NB4 (cell line): Measurements from ENCODE around the gene PRRT1B.

Source experiments
- MYC ChIP-seq: IDR thresholded peaks from 2 replicates; pipeline ENCODE4 v1.6.1; 2011; ENCODE audit warnings: low read depth, low read length
- POLR2A ChIP-seq: IDR thresholded peaks from 2 replicates; pipeline ENCODE4 v1.6.1; 2011; ENCODE audit warnings: mild to moderate bottlenecking; ENCODE audit not compliant: insufficient read length; ENCODE audit errors: extremely low read depth
- TF ChIP-seq, protein P1 (sequence below): IDR thresholded peaks from one replicate; pipeline ENCODE4 v1.5.1; 2012; ENCODE audit warnings: low read depth, low read length
- TF ChIP-seq, protein P2 (sequence below): IDR thresholded peaks from 2 replicates; pipeline ENCODE4 v1.6.1; 2011; ENCODE audit warnings: low read depth, low read length

DNA sequence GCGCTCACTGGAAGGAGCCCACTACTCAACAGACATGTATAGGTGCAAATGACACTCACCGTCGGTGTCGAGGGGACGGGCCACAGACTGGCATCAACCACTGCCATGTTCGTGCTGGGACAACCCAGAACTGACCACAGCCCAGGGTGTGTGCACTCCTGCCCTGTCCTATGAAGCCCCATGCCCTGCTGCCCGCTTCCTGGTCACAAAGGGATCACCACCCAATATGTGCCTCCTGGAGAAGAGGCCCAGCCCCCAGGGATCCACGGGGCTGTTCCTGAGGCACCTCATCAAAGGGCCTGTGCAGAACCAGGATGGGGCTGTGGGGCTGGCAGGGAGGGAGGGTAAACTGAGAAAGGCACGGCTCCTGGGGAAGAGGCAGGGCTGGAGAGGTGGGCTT, 43.1 kb downstream of the PRRT1B start:
- no peak for TF ChIP-seq MYC
- TF ChIP-seq, protein P1, sequence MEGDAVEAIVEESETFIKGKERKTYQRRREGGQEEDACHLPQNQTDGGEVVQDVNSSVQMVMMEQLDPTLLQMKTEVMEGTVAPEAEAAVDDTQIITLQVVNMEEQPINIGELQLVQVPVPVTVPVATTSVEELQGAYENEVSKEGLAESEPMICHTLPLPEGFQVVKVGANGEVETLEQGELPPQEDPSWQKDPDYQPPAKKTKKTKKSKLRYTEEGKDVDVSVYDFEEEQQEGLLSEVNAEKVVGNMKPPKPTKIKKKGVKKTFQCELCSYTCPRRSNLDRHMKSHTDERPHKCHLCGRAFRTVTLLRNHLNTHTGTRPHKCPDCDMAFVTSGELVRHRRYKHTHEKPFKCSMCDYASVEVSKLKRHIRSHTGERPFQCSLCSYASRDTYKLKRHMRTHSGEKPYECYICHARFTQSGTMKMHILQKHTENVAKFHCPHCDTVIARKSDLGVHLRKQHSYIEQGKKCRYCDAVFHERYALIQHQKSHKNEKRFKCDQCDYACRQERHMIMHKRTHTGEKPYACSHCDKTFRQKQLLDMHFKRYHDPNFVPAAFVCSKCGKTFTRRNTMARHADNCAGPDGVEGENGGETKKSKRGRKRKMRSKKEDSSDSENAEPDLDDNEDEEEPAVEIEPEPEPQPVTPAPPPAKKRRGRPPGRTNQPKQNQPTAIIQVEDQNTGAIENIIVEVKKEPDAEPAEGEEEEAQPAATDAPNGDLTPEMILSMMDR: no peak
- no peak for TF ChIP-seq POLR2A
- TF ChIP-seq, protein P2, sequence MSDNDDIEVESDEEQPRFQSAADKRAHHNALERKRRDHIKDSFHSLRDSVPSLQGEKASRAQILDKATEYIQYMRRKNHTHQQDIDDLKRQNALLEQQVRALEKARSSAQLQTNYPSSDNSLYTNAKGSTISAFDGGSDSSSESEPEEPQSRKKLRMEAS: no peak
